ENCODE results near the gene MRPS18A. TPM values are rescaled to one million over a fixed set of nuclear protein-coding genes. Genes with fewer than 3 reads are reported as not detected.
A peak's percentile ranks its signal among the peaks of the same experiment; 100 is the strongest.
"Not testable (repeated sequence)": the region's sequence is repeated elsewhere in the genome, so short reads cannot be mapped to it uniquely, and the experiment has no call there.

MRPS18A gene
- total and polyA plus RNA-seq, 2 of the 13 experiments (the other 11 are each of a cell fraction or from before 2014, with no cell fraction given): 87.8 to 89.1 TPM

- WGBS (ENCODE audit: low lambda C conversion rate): 80% methylated on average over 9 of the region's 9 CpGs
- Histone ChIP-seq H3K79me2 (ENCODE audit: insufficient read depth, low read length) (peaks cover 30% of the 10 kb centered on the region), H3K4me3 (replicated peaks in 1 of 3; ENCODE audit: insufficient read depth in 1 of 3, low read depth in 2 of 3, low read length in 3 of 3) (peak overlapping the region in 1 of 3 experiments; percentile 98; a peak in 1 of 6 replicates), H4K20me1 (ENCODE audit: insufficient read depth, low read length) (no peaks in the 10 kb centered on the region), H3K36me3 (replicated peaks in 1 of 2; ENCODE audit: control insufficient read depth in 1 of 2, insufficient read depth in 2 of 2, low read length in 2 of 2) (peaks cover 2 to 12% of the 10 kb centered on the region in 2 experiments; a peak in 4 of 5 replicates), H3K4me1 (ENCODE audit: insufficient read depth, low read length) (peaks cover 52% of the 10 kb centered on the region), H3K27ac (ENCODE audit: extremely low read length, insufficient read depth, low read length) (peak overlapping the region; percentile 68), H3K9ac (ENCODE audit: insufficient read depth, low read depth, low read length) (peak overlapping the region; percentile 91; the same call in 1 of the 2 replicates), H3K4me2 (ENCODE audit: low read depth, low read length) (peak overlapping the region; percentile 98), H3K27me3 (ENCODE audit: control insufficient read depth in 1 of 2, insufficient read depth in 2 of 2, low read length in 2 of 2) (no peaks in the 10 kb centered on the region; a peak in 1 of 5 replicates), H2AFZ (ENCODE audit: low read length) (peak overlapping the region; percentile 74), H3K9me3 (ENCODE audit: low read length) (no peaks in the 10 kb centered on the region)
- FAIRE-seq (no peak), ATAC-seq (no peak), DNase-seq (ENCODE audit: low spot score) (no peak)
- no TSS peak for BruUV-seq (replicated peaks)
- no peak for TF ChIP-seq ZNF282 (IDR thresholded peaks at IDR 0.05; ENCODE audit: partially characterized antibody)
- no peak for TF ChIP-seq GLI4 (CRISPR knock-in tag; IDR thresholded peaks at IDR 0.05; ENCODE audit: borderline replicate concordance)
- no peak for TF ChIP-seq ZSCAN21 (CRISPR knock-in tag; IDR thresholded peaks at IDR 0.05; ENCODE audit: borderline replicate concordance)
- no peak for TF ChIP-seq ZSCAN29 (CRISPR knock-in tag; conservative IDR thresholded peaks at IDR 0.05)
- no peak for TF ChIP-seq GATAD2A (CRISPR knock-in tag; IDR thresholded peaks at IDR 0.05)
- TF ChIP-seq AKAP8 (CRISPR knock-in tag; IDR thresholded peaks at IDR 0.05): 0 out of 2 replicates have a peak, but pooled peaks have one; percentile 4
- no peak for TF ChIP-seq TERF1 (CRISPR knock-in tag; IDR thresholded peaks at IDR 0.05)
- intact Hi-C loops (cut with micrococcal nuclease; ENCODE audit: unreplicated experiment) (no loop called here), in situ Hi-C loops (cut with HindIII; ENCODE audit: extremely low pct_ligation_motif_present, low pct_unique_long_range_greater_than_20kb) (no loop called here)
- ChIA-PET CTCF (ENCODE audit: low intra/inter-chr PET ratio, low total read pairs) (no interaction called here), POLR2A (interaction anchor here (0.6 to 2.6 kb wide), 21 partner anchors 8 to 558 kb away, joined by 3 to 32 read pairs (median 3); partner anchors contain the start of genes POLH, RSPH9, VEGFA and XPO5)
Measured at GRCh38 chr6:43634702-43635303, 52.8 kb downstream of the MRPS18A start.

GRCh38 chr6:43633002-43633401, 54.6 kb downstream of the MRPS18A start:
- H3K27ac ChIP-seq (ENCODE audit: extremely low read length, insufficient read depth, low read length); H3K4me2 ChIP-seq (ENCODE audit: low read depth, low read length); POLR2A ChIA-PET; ATAC-seq; BruUV-seq (replicated peaks); H3K36me3 ChIP-seq (replicated peaks in 1 of 2; ENCODE audit: control insufficient read depth in 1 of 2, insufficient read depth in 2 of 2, low read length in 2 of 2); CTCF ChIA-PET (ENCODE audit: low intra/inter-chr PET ratio, low total read pairs); H4K20me1 ChIP-seq (ENCODE audit: insufficient read depth, low read length); H3K9me3 ChIP-seq (ENCODE audit: low read length); H3K9ac ChIP-seq (ENCODE audit: insufficient read depth, low read depth, low read length); DNase-seq (ENCODE audit: low spot score); H3K27me3 ChIP-seq (ENCODE audit: control insufficient read depth in 1 of 2, insufficient read depth in 2 of 2, low read length in 2 of 2); FAIRE-seq; H3K4me3 ChIP-seq (replicated peaks in 1 of 3; ENCODE audit: insufficient read depth in 1 of 3, low read depth in 2 of 3, low read length in 3 of 3); H2AFZ ChIP-seq (ENCODE audit: low read length); in situ Hi-C loops (cut with HindIII; ENCODE audit: extremely low pct_ligation_motif_present, low pct_unique_long_range_greater_than_20kb); intact Hi-C loops (cut with micrococcal nuclease; ENCODE audit: unreplicated experiment): not testable (repeated sequence)
- peaks cover 40% of the 10 kb centered on the region for H3K4me1 ChIP-seq (ENCODE audit: insufficient read depth, low read length)
- 90% methylated on average over 7 of the region's 7 CpGs for WGBS (ENCODE audit: low lambda C conversion rate)
- peaks cover 29% of the 10 kb centered on the region for H3K79me2 ChIP-seq (ENCODE audit: insufficient read depth, low read length)

Data from HepG2 (cell line).